Measurements from ENCODE around the gene SHISA4.

The SHISA4 gene

GRCh38 chr1:201933840-201934430 is 45.2 kb downstream of the SHISA4 start:
- no peak overlapping the region for H3K4me3 ChIP-seq (ENCODE audit: low read depth in 1 of 2, low read length in 2 of 2)
- ATAC-seq (ENCODE audit: insufficient read depth, low read depth) (no peak), DNase-seq (no peak)
- no peak overlapping the region for H2AFZ ChIP-seq (ENCODE audit: low read depth, low read length)
- H3K36me3 ChIP-seq (ENCODE audit: insufficient read depth, low read length) = no peaks in the 10 kb centered on the region
- no peaks in the 10 kb centered on the region for H3K79me2 ChIP-seq (ENCODE audit: insufficient read depth, low read length)
- TF ChIP-seq, protein P1, sequence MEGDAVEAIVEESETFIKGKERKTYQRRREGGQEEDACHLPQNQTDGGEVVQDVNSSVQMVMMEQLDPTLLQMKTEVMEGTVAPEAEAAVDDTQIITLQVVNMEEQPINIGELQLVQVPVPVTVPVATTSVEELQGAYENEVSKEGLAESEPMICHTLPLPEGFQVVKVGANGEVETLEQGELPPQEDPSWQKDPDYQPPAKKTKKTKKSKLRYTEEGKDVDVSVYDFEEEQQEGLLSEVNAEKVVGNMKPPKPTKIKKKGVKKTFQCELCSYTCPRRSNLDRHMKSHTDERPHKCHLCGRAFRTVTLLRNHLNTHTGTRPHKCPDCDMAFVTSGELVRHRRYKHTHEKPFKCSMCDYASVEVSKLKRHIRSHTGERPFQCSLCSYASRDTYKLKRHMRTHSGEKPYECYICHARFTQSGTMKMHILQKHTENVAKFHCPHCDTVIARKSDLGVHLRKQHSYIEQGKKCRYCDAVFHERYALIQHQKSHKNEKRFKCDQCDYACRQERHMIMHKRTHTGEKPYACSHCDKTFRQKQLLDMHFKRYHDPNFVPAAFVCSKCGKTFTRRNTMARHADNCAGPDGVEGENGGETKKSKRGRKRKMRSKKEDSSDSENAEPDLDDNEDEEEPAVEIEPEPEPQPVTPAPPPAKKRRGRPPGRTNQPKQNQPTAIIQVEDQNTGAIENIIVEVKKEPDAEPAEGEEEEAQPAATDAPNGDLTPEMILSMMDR (IDR thresholded peaks at IDR 0.05; ENCODE audit: borderline replicate concordance, extremely low read depth, low read length, poor library complexity, severe bottlenecking) = no peak
- TF ChIP-seq EZH2 (IDR thresholded peaks at IDR 0.05; ENCODE audit: borderline replicate concordance, low read depth, low read length, severe bottlenecking) = no peak
- no peaks in the 10 kb centered on the region for H3K9me3 ChIP-seq (ENCODE audit: insufficient read depth, low read length, severe bottlenecking)
- H3K27ac ChIP-seq (ENCODE audit: low read length) = no peak overlapping the region
- H3K4me1 ChIP-seq (ENCODE audit: insufficient read depth, low read length) = no peaks in the 10 kb centered on the region
- no peaks in the 10 kb centered on the region for H4K20me1 ChIP-seq (ENCODE audit: insufficient read depth, low read length)
- no peak overlapping the region for H3K4me2 ChIP-seq (ENCODE audit: insufficient read depth, low read length)
- H3K9ac ChIP-seq (ENCODE audit: low read depth, low read length) = no peak overlapping the region
- H3K27me3 ChIP-seq (ENCODE audit: insufficient read depth, low read length, poor library complexity) = peaks cover 14% of the 10 kb centered on the region

- H3K27ac ChIP-seq (ENCODE audit: low read length) = no peak overlapping the region
- no peaks in the 10 kb centered on the region for H4K20me1 ChIP-seq (ENCODE audit: insufficient read depth, low read length)
- DNase-seq = no peak
- no peaks in the 10 kb centered on the region for H3K79me2 ChIP-seq (ENCODE audit: insufficient read depth, low read length)
- H3K36me3 ChIP-seq (ENCODE audit: insufficient read depth, low read length) = no peaks in the 10 kb centered on the region
- no peak overlapping the region for H3K4me3 ChIP-seq (ENCODE audit: low read depth in 1 of 2, low read length in 2 of 2)
- no peak overlapping the region for H3K4me2 ChIP-seq (ENCODE audit: insufficient read depth, low read length)
- ATAC-seq (ENCODE audit: insufficient read depth, low read depth) = no peak
- H2AFZ ChIP-seq (ENCODE audit: low read depth, low read length) = no peak overlapping the region
- peaks cover 7% of the 10 kb centered on the region for H3K27me3 ChIP-seq (ENCODE audit: insufficient read depth, low read length, poor library complexity)
- H3K4me1 ChIP-seq (ENCODE audit: insufficient read depth, low read length) = no peaks in the 10 kb centered on the region
- H3K9me3 ChIP-seq (ENCODE audit: insufficient read depth, low read length, severe bottlenecking) = no peaks in the 10 kb centered on the region
- no peak overlapping the region for H3K9ac ChIP-seq (ENCODE audit: low read depth, low read length)
- TF ChIP-seq, protein P1 (IDR thresholded peaks at IDR 0.05; ENCODE audit: borderline replicate concordance, extremely low read depth, low read length, poor library complexity, severe bottlenecking) = no peak
- no peak for TF ChIP-seq EZH2 (IDR thresholded peaks at IDR 0.05; ENCODE audit: borderline replicate concordance, low read depth, low read length, severe bottlenecking)
Observed at GRCh38 chr1:201937624-201938213, 49.0 kb downstream of the SHISA4 start.

- H3K79me2 ChIP-seq (ENCODE audit: insufficient read depth, low read length) = no peaks in the 10 kb centered on the region
- no peaks in the 10 kb centered on the region for H4K20me1 ChIP-seq (ENCODE audit: insufficient read depth, low read length)
- peaks cover 8% of the 10 kb centered on the region for H3K27me3 ChIP-seq (ENCODE audit: insufficient read depth, low read length, poor library complexity)
- TF ChIP-seq, protein P1 (IDR thresholded peaks at IDR 0.05; ENCODE audit: borderline replicate concordance, extremely low read depth, low read length, poor library complexity, severe bottlenecking) = no peak
- TF ChIP-seq EZH2 (IDR thresholded peaks at IDR 0.05; ENCODE audit: borderline replicate concordance, low read depth, low read length, severe bottlenecking) = no peak
- no peak overlapping the region for H3K9ac ChIP-seq (ENCODE audit: low read depth, low read length)
- H2AFZ ChIP-seq (ENCODE audit: low read depth, low read length) = no peak overlapping the region
- no peak overlapping the region for H3K4me2 ChIP-seq (ENCODE audit: insufficient read depth, low read length)
- no peak for DNase-seq
- no peak for ATAC-seq (ENCODE audit: insufficient read depth, low read depth)
- no peaks in the 10 kb centered on the region for H3K4me1 ChIP-seq (ENCODE audit: insufficient read depth, low read length)
- no peak overlapping the region for H3K27ac ChIP-seq (ENCODE audit: low read length)
- H3K4me3 ChIP-seq (ENCODE audit: low read depth in 1 of 2, low read length in 2 of 2) = no peak overlapping the region
- no peaks in the 10 kb centered on the region for H3K9me3 ChIP-seq (ENCODE audit: insufficient read depth, low read length, severe bottlenecking)
- no peaks in the 10 kb centered on the region for H3K36me3 ChIP-seq (ENCODE audit: insufficient read depth, low read length)
Observed at GRCh38 chr1:201938440-201939035, 49.8 kb downstream of the SHISA4 start.

Measured in DND-41 (cell line).